HepG2 (cell line): Measurements from ENCODE around the gene PRKN.

Source experiments
- HBP1 ChIP-seq: IDR thresholded peaks from 2 replicates; pipeline ENCODE4 v1.6.1; 2016; ENCODE audit warnings: low read depth, control low read depth
- SUZ12 ChIP-seq: fragments of 150-350 bp; IDR thresholded peaks from 2 replicates; pipeline ENCODE4 v1.6.1; 2014; ENCODE audit warnings: low read depth, low read length

- TF ChIP-seq HBP1 (CRISPR knock-in tag) (no peak), SUZ12 (no peak)
Observed at GRCh38 chr6:162546905-162547304, 180.7 kb downstream of the PRKN start.
